ENCODE measurements around the gene PRPF8. TPM values are rescaled to one million over a fixed set of nuclear protein-coding genes. Genes with fewer than 3 reads are reported as not detected.

Gene PRPF8
- total RNA-seq (2014; rRNA removed) (103 and 126 TPM in 2 replicates), Bru-seq, nascent RNA (percentile 82 among the genes with signal in this experiment), BruChase-seq, experiment 1, labeled RNA remaining after a 6-hour chase (percentile 96 among the genes with signal in this experiment), BruChase-seq, experiment 2, labeled RNA remaining after a 2-hour chase (percentile 94 among the genes with signal in this experiment)
- long read RNA-seq, full-length matches to known transcripts, result 4 of 131 reads
- long read RNA-seq, partial matches to known transcripts, result 119 of 131 reads
- long read RNA-seq, other reads (novel, unspliced or antisense), result 8 of 131 reads

DNA sequence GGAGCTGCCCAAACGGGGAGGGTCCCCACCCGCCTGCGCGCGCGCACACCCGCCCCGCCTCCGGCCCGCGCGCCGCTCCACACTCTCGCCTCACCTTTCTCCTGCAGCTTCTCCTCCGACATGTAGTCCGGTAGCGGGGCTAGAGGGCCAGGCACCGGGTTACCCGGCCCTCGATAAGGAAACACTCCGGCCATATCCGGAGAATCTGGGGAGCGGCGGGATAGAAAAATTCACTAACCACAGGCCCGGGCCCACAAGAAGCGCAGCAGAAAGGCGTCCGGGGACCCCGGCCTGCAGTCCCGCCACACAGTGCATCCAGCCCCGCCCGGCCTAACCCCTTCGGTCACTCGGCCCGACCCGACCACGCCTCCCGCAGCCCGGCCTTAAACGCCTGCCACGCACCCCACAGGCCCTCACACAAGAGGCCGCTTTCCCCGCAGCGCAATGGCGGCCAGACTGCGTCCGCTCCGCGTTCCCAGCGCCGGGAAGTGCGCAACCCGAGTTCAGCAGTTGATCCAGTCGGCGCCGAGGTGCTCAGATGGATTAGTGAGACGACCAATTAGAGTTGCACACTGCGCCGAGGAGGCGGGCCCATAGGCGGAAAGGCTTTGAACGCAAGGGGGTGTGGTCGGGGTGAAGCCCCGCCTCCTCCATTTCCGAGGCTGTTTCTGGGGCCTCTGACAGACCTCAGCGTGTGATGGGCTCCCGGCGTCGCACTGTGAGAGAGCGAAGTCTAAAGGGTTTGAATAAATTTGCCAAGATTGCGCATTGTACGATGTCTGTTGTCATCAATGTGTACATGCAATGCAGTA lies at the start of gene PRPF8:
Gene PRPF8, minus strand, starts transcription at position 490 of the 812 bp plus-strand sequence. Its CDS starts 296 bp downstream, at position 194.
- H3K4me3 ChIP-seq (ENCODE audit: low read length), result peak within 1 kb of the TSS; percentile 84
- peak within 1 kb of the TSS; percentile 97 for H3K4me2 ChIP-seq (ENCODE audit: low read length)
- peaks cover 6% of the 10 kb centered on the region for H3K4me1 ChIP-seq (ENCODE audit: insufficient read depth, low read length)
- no peaks in the 10 kb centered on the region for H3K9me3 ChIP-seq (ENCODE audit: low read length)
- BruUV-seq (replicated peaks), result TSS peak; percentile 80
- POLR2A ChIA-PET (ENCODE audit: unreplicated experiment), result interaction anchor here (0.5 to 0.6 kb wide), 2 partner anchors 19 to 22 kb away, joined by 4 to 6 read pairs; no protein-coding TSS in a partner anchor
- CTCF ChIA-PET, result no interaction called here
- peak; percentile 95 for DNase-seq
- H3K79me2 ChIP-seq (ENCODE audit: low read length), result peaks cover 47% of the 10 kb centered on the region
- TF ChIP-seq, protein P1, sequence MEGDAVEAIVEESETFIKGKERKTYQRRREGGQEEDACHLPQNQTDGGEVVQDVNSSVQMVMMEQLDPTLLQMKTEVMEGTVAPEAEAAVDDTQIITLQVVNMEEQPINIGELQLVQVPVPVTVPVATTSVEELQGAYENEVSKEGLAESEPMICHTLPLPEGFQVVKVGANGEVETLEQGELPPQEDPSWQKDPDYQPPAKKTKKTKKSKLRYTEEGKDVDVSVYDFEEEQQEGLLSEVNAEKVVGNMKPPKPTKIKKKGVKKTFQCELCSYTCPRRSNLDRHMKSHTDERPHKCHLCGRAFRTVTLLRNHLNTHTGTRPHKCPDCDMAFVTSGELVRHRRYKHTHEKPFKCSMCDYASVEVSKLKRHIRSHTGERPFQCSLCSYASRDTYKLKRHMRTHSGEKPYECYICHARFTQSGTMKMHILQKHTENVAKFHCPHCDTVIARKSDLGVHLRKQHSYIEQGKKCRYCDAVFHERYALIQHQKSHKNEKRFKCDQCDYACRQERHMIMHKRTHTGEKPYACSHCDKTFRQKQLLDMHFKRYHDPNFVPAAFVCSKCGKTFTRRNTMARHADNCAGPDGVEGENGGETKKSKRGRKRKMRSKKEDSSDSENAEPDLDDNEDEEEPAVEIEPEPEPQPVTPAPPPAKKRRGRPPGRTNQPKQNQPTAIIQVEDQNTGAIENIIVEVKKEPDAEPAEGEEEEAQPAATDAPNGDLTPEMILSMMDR (conservative IDR thresholded peaks at IDR 0.05; ENCODE audit: low read depth, low read length), result no peak
- no peak for TF ChIP-seq EZH2 (IDR thresholded peaks at IDR 0.05; ENCODE audit: low read length, unreplicated experiment)
- TF ChIP-seq EZH2phosphoT487 (IDR thresholded peaks at IDR 0.05; ENCODE audit: borderline replicate concordance, low read length), result no peak
- H2AFZ ChIP-seq (ENCODE audit: low read length), result peak within 1 kb of the TSS; percentile 67
- intact Hi-C loops (cut with micrococcal nuclease), result loop anchor here (2.0 kb wide), 1 partner anchor 26 kb away; the partner anchor contains the start of gene TLCD2
- ATAC-seq, result peak; percentile 99
- H3K9ac ChIP-seq (ENCODE audit: low read length), result peak within 1 kb of the TSS; percentile 94
- peaks cover 15% of the 10 kb centered on the region for H4K20me1 ChIP-seq (ENCODE audit: low read length)
- no peaks in the 10 kb centered on the region for H3K9me2 ChIP-seq (replicated peaks; ENCODE audit: low read length)
- H3F3A ChIP-seq (ENCODE audit: low read length, unreplicated experiment), result no peaks in the 10 kb centered on the region
- no peaks in the 10 kb centered on the region for H3K27me3 ChIP-seq (ENCODE audit: low read length)
- H3K36me3 ChIP-seq (ENCODE audit: low read depth, low read length), result peaks cover 36% of the 10 kb centered on the region
- H3K27ac ChIP-seq (ENCODE audit: low read length), result peak within 1 kb of the TSS; percentile 55

DNA sequence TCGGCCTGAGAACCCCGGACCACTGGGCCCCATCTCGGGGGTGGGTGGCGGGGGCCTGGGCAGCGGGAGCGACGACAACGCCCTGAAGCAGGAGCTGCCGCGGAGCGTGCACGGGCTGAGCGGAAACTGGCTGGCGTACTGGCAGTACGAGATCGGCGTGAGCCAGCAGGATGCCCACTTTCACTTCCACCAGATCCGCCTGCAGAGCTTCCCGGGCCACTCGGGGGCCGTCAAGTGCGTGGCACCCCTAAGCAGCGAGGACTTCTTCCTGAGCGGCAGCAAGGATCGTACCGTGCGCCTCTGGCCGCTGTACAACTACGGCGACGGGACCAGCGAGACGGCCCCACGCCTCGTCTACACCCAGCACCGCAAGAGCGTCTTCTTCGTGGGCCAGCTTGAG lies 49.1 kb upstream of the PRPF8 start:
- ChIA-PET CTCF (no interaction called here), POLR2A (ENCODE audit: unreplicated experiment) (no interaction called here)
- TF ChIP-seq, protein P1 (conservative IDR thresholded peaks at IDR 0.05; ENCODE audit: low read depth, low read length), result no peak
- TF ChIP-seq EZH2 (IDR thresholded peaks at IDR 0.05; ENCODE audit: low read length, unreplicated experiment), result no peak
- TF ChIP-seq EZH2phosphoT487 (IDR thresholded peaks at IDR 0.05; ENCODE audit: borderline replicate concordance, low read length), result no peak
- H4K20me1 ChIP-seq (ENCODE audit: low read length), result no peaks in the 10 kb centered on the region
- no peak for ATAC-seq
- no peak overlapping the region for H3K4me2 ChIP-seq (ENCODE audit: low read length)
- intact Hi-C loops (cut with micrococcal nuclease), result no loop called here
- no peaks in the 10 kb centered on the region for H3K27me3 ChIP-seq (ENCODE audit: low read length)
- no peak overlapping the region for H2AFZ ChIP-seq (ENCODE audit: low read length)
- no peaks in the 10 kb centered on the region for H3K79me2 ChIP-seq (ENCODE audit: low read length)
- no TSS peak for BruUV-seq (replicated peaks)
- no peaks in the 10 kb centered on the region for H3K9me3 ChIP-seq (ENCODE audit: low read length)
- no peak overlapping the region for H3K9ac ChIP-seq (ENCODE audit: low read length)
- H3K4me3 ChIP-seq (ENCODE audit: low read length), result no peak overlapping the region
- H3K36me3 ChIP-seq (ENCODE audit: low read depth, low read length), result no peaks in the 10 kb centered on the region
- H3F3A ChIP-seq (ENCODE audit: low read length, unreplicated experiment), result no peaks in the 10 kb centered on the region
- no peaks in the 10 kb centered on the region for H3K9me2 ChIP-seq (replicated peaks; ENCODE audit: low read length)
- H3K27ac ChIP-seq (ENCODE audit: low read length), result no peak overlapping the region
- no peaks in the 10 kb centered on the region for H3K4me1 ChIP-seq (ENCODE audit: insufficient read depth, low read length)
- DNase-seq, result no peak

Measured in PC-3 (cell line).